ENCODE measurements around the gene ANKRD55. TPM values are rescaled to one million over a fixed set of nuclear protein-coding genes. Genes with fewer than 3 reads are reported as not detected.
"Not testable (repeated sequence)": the region's sequence is repeated elsewhere in the genome, so short reads cannot be mapped to it uniquely, and the experiment has no call there.

The ANKRD55 gene
- total RNA-seq, 2 donors from 2014 or later: 3.7 to 6.4 TPM

GRCh38 chr5:56168066-56168478 lies 65.1 kb downstream of the ANKRD55 start:
- Mint-ChIP-seq H3K27ac (no peak overlapping the region), H3K36me3 (no peaks in the 10 kb centered on the region), H3K9me3 (no peaks in the 10 kb centered on the region)
- DNase-seq (ENCODE audit: low spot score in 2 of 2) (no peak), ATAC-seq (peak; percentile 77 to 83)

GRCh38 chr5:56167519-56167918 lies 65.6 kb downstream of the ANKRD55 start:
- H3K36me3 Mint-ChIP-seq: no peaks in the 10 kb centered on the region
- no peak for DNase-seq (ENCODE audit: low spot score in 2 of 2)
- no peaks in the 10 kb centered on the region for H3K9me3 Mint-ChIP-seq
- no peak overlapping the region for H3K27ac Mint-ChIP-seq
- ATAC-seq: no peak

- ATAC-seq: no peak
- Mint-ChIP-seq H3K36me3 (no peaks in the 10 kb centered on the region), H3K27ac (no peak overlapping the region), H3K9me3 (no peaks in the 10 kb centered on the region)
- no peak for DNase-seq (ENCODE audit: low spot score in 2 of 2)
These were observed 66.3 kb downstream of the ANKRD55 start for GRCh38 chr5:56166671-56167385.

- H3K27ac Mint-ChIP-seq: no peak overlapping the region
- no peaks in the 10 kb centered on the region for H3K9me3 Mint-ChIP-seq
- ATAC-seq (no peak), DNase-seq (ENCODE audit: low spot score in 2 of 2) (no peak)
- H3K36me3 Mint-ChIP-seq: no peaks in the 10 kb centered on the region
These were observed 68.8 kb downstream of the ANKRD55 start for GRCh38 chr5:56164376-56164775.

- DNase-seq (ENCODE audit: low spot score in 2 of 2): no peak
- Mint-ChIP-seq H3K36me3 (peaks cover 0 to 7% of the 10 kb centered on the region in 2 donors), H3K9me3 (no peaks in the 10 kb centered on the region), H3K27ac (no peak overlapping the region)
- ATAC-seq: no peak
These were observed 71.2 kb downstream of the ANKRD55 start for GRCh38 chr5:56161927-56162326.

- H3K36me3 Mint-ChIP-seq: peaks cover 0 to 7% of the 10 kb centered on the region in 2 donors
- no peak overlapping the region for H3K27ac Mint-ChIP-seq
- ATAC-seq (no peak), DNase-seq (ENCODE audit: low spot score in 2 of 2) (no peak)
- no peaks in the 10 kb centered on the region for H3K9me3 Mint-ChIP-seq
These were observed 71.7 kb downstream of the ANKRD55 start for GRCh38 chr5:56161439-56161823.

GRCh38 chr5:56160723-56161438 lies 72.2 kb downstream of the ANKRD55 start:
- DNase-seq (ENCODE audit: low spot score in 2 of 2): no peak
- ATAC-seq: peak in 1 of 2 donors; percentile 3
- Mint-ChIP-seq H3K9me3 (no peaks in the 10 kb centered on the region), H3K27ac (peak overlapping the region in 1 of 2 donors; percentile 92), H3K36me3 (peaks cover 0 to 7% of the 10 kb centered on the region in 2 donors)

GRCh38 chr5:56159521-56159947 lies 73.6 kb downstream of the ANKRD55 start:
- ATAC-seq (peak in 1 of 2 donors; percentile 49), DNase-seq (ENCODE audit: low spot score in 2 of 2) (no peak)
- Mint-ChIP-seq H3K27ac (peak overlapping the region; percentile 67 to 92), H3K36me3 (peaks cover 0 to 7% of the 10 kb centered on the region in 2 donors), H3K9me3 (no peaks in the 10 kb centered on the region)

- ATAC-seq: no peak
- Mint-ChIP-seq H3K27ac (peak overlapping the region; percentile 67 to 92), H3K9me3 (no peaks in the 10 kb centered on the region), H3K36me3 (peaks cover 0 to 9% of the 10 kb centered on the region in 2 donors)
- no peak for DNase-seq (ENCODE audit: low spot score in 2 of 2)
These were observed 74.7 kb downstream of the ANKRD55 start for GRCh38 chr5:56158331-56158960.

GRCh38 chr5:56157191-56157621 lies 75.9 kb downstream of the ANKRD55 start:
- not testable (repeated sequence) for ATAC-seq; H3K9me3 Mint-ChIP-seq; DNase-seq (ENCODE audit: low spot score in 2 of 2)
- peak overlapping the region; percentile 92 to 95 for H3K27ac Mint-ChIP-seq
- H3K36me3 Mint-ChIP-seq: peaks cover 0 to 12% of the 10 kb centered on the region in 2 donors

GRCh38 chr5:56156585-56157190 lies 76.4 kb downstream of the ANKRD55 start:
- peak; percentile 66 to 79 for ATAC-seq
- peak; percentile 30 to 64 for DNase-seq (ENCODE audit: low spot score in 2 of 2)
- H3K9me3 Mint-ChIP-seq: not testable (repeated sequence)
- peaks cover 0 to 12% of the 10 kb centered on the region in 2 donors for H3K36me3 Mint-ChIP-seq
- peak overlapping the region; percentile 92 to 95 for H3K27ac Mint-ChIP-seq

- DNase-seq (ENCODE audit: low spot score in 2 of 2) (no peak), ATAC-seq (no peak)
- peaks cover 0 to 12% of the 10 kb centered on the region in 2 donors for H3K36me3 Mint-ChIP-seq
These were observed 77.0 kb downstream of the ANKRD55 start for GRCh38 chr5:56155992-56156584.

GRCh38 chr5:56154732-56155484 lies 78.2 kb downstream of the ANKRD55 start:
- Mint-ChIP-seq H3K36me3 (peaks cover 0 to 12% of the 10 kb centered on the region in 2 donors), H3K27ac (peak overlapping the region; percentile 39 to 75), H3K9me3 (no peaks in the 10 kb centered on the region)
- ATAC-seq (peak; percentile 23 to 54), DNase-seq (ENCODE audit: low spot score in 2 of 2) (no peak)

More at GRCh38 chr5:56155992-56156584, 77.0 kb downstream of the ANKRD55 start:
- no peaks in the 10 kb centered on the region for H3K9me3 Mint-ChIP-seq
- H3K27ac Mint-ChIP-seq: peak overlapping the region; percentile 92 to 95

- ATAC-seq (no peak), DNase-seq (ENCODE audit: low spot score in 2 of 2) (no peak)
- Mint-ChIP-seq H3K9me3 (no peaks in the 10 kb centered on the region), H3K27ac (peak overlapping the region; percentile 13 to 76), H3K36me3 (peaks cover 0 to 8% of the 10 kb centered on the region in 2 donors)
These were observed 80.7 kb downstream of the ANKRD55 start for GRCh38 chr5:56152437-56152836.

- peaks cover 0 to 10% of the 10 kb centered on the region in 2 donors for H3K36me3 Mint-ChIP-seq
- not testable (repeated sequence) for ATAC-seq; H3K9me3 Mint-ChIP-seq; DNase-seq (ENCODE audit: low spot score in 2 of 2); H3K27ac Mint-ChIP-seq
These were observed 82.4 kb downstream of the ANKRD55 start for GRCh38 chr5:56150756-56151155.

Data from activated naive CD4-positive, alpha-beta T cell treated with anti-CD3 and anti-CD28 coated beads, Interleukin-2, amount 50 U/mL, for 72 hours (primary cell).